Measurements from ENCODE around the gene TRIM69.

The TRIM69 gene

GRCh38 chr15:44811337-44811736 lies 75.0 kb downstream of the TRIM69 start:
- no peak for TF ChIP-seq CTCF (IDR thresholded peaks at IDR 0.05; ENCODE audit: low read depth, low read length, missing control alignments)
- Histone ChIP-seq H3K27ac (no peak overlapping the region), H3K4me3 (ENCODE audit: low read depth, low read length) (no peak overlapping the region), H3K36me3 (replicated peaks) (no peaks in the 10 kb centered on the region), H3K27me3 (replicated peaks) (peaks cover 2% of the 10 kb centered on the region)
- no peak for DNase-seq
- in situ Hi-C loops (cut with HindIII; ENCODE audit: low pct_ligation_motif_present, low sequenced_read_pairs) = no loop called here

GRCh38 chr15:44812029-44812517 lies 75.7 kb downstream of the TRIM69 start:
- TF ChIP-seq CTCF (IDR thresholded peaks at IDR 0.05; ENCODE audit: low read depth, low read length, missing control alignments) = no peak
- DNase-seq = no peak
- Histone ChIP-seq H3K4me3 (ENCODE audit: low read depth, low read length) (no peak overlapping the region), H3K27ac (no peak overlapping the region), H3K36me3 (replicated peaks) (no peaks in the 10 kb centered on the region), H3K27me3 (replicated peaks) (peaks cover 2% of the 10 kb centered on the region)
- in situ Hi-C loops (cut with HindIII; ENCODE audit: low pct_ligation_motif_present, low sequenced_read_pairs) = no loop called here

- Histone ChIP-seq H3K4me3 (ENCODE audit: low read depth, low read length) (no peak overlapping the region), H3K36me3 (replicated peaks) (no peaks in the 10 kb centered on the region), H3K27me3 (replicated peaks) (peaks cover 2% of the 10 kb centered on the region), H3K27ac (no peak overlapping the region)
- no peak for TF ChIP-seq CTCF (IDR thresholded peaks at IDR 0.05; ENCODE audit: low read depth, low read length, missing control alignments)
- no peak for DNase-seq
- in situ Hi-C loops (cut with HindIII; ENCODE audit: low pct_ligation_motif_present, low sequenced_read_pairs) = no loop called here
These were observed 76.9 kb downstream of the TRIM69 start for GRCh38 chr15:44813231-44813630.
